Measurements from ENCODE around the gene RPIA. TPM values are rescaled to one million over a fixed set of nuclear protein-coding genes. Genes with fewer than 3 reads are reported as not detected.

RPIA gene
- total and polyA plus RNA-seq, 3 experiments from 2014 or later, result 49.5 to 70.2 (median 69.0) TPM

- CTCF ChIA-PET, result interaction anchor here (1.3 to 4.1 kb wide), 2 partner anchors 12 to 33 kb away, joined by 3 to 19 read pairs; partner anchors contain the start of gene RPIA
- no peak overlapping the region for H3K4me3 Mint-ChIP-seq
- no peaks in the 10 kb centered on the region for H3K27me3 ChIP-seq (ENCODE audit: insufficient read depth, low read length, poor library complexity, severe bottlenecking)
- H3K4me3 ChIP-seq (ENCODE audit: low read length), result no peak overlapping the region
- no peaks in the 10 kb centered on the region for H3K9me3 ChIP-seq (ENCODE audit: low read length)
- no peaks in the 10 kb centered on the region for H3K4me1 Mint-ChIP-seq
- H3K36me3 Mint-ChIP-seq, result no peaks in the 10 kb centered on the region
- POLR2A ChIA-PET, result no interaction called here
- DNase-seq, result no peak
- H3K27ac ChIP-seq (ENCODE audit: low read depth, low read length), result peak overlapping the region; percentile 40
- no peak overlapping the region for H3K27ac Mint-ChIP-seq
- H3K36me3 ChIP-seq (ENCODE audit: insufficient read depth, low read length), result no peaks in the 10 kb centered on the region
- H3K9me3 Mint-ChIP-seq, result no peaks in the 10 kb centered on the region
- H3K27me3 Mint-ChIP-seq, result peaks cover 0 to 2% of the 10 kb centered on the region in 2 donors
- no peaks in the 10 kb centered on the region for H3K4me1 ChIP-seq (ENCODE audit: insufficient read depth, low read length)
Observed at GRCh38 chr2:88658881-88659537, 32.5 kb upstream of the RPIA start.

GRCh38 chr2:88659538-88659915 lies 31.9 kb upstream of the RPIA start:
- POLR2A ChIA-PET, result no interaction called here
- Histone ChIP-seq H3K27ac (ENCODE audit: low read depth, low read length) (peak overlapping the region; percentile 40), H3K4me1 (ENCODE audit: insufficient read depth, low read length) (no peaks in the 10 kb centered on the region), H3K27me3 (ENCODE audit: insufficient read depth, low read length, poor library complexity, severe bottlenecking) (no peaks in the 10 kb centered on the region), H3K4me3 (ENCODE audit: low read length) (no peak overlapping the region), H3K36me3 (ENCODE audit: insufficient read depth, low read length) (no peaks in the 10 kb centered on the region), H3K9me3 (ENCODE audit: low read length) (no peaks in the 10 kb centered on the region)
- Mint-ChIP-seq H3K9me3 (no peaks in the 10 kb centered on the region), H3K4me3 (no peak overlapping the region), H3K27ac (no peak overlapping the region), H3K27me3 (peaks cover 0 to 2% of the 10 kb centered on the region in 2 donors), H3K4me1 (no peaks in the 10 kb centered on the region), H3K36me3 (no peaks in the 10 kb centered on the region)
- no peak for DNase-seq
- CTCF ChIA-PET, result interaction anchor here (4.1 kb wide), 1 partner anchor 11 kb away, joined by 19 read pairs; no protein-coding TSS in a partner anchor

DNA sequence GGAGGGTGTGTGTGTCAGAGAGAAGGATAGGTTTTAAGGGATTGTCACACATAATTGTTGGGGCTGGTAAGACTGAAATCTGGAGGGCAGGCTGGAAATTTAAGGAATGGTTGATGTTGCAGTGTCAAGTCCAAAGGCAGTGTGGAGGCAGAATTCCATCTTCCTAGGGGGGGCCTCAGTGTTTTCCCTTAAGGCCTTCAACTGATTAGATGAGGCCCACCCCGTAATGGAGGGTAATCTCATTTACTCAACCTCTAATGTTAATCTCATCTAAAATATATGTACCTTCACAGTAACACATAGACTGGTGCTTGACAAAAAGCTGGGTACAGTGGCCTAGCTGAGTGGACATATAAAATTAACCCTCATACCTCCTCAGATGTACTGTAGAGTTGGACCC lies 30.9 kb upstream of the RPIA start:
- Mint-ChIP-seq H3K4me1 (no peaks in the 10 kb centered on the region), H3K4me3 (no peak overlapping the region), H3K27me3 (peaks cover 0 to 2% of the 10 kb centered on the region in 2 donors), H3K27ac (peak overlapping the region in 2 of 8 donors; percentile 2 to 21), H3K36me3 (no peaks in the 10 kb centered on the region), H3K9me3 (no peaks in the 10 kb centered on the region)
- no peaks in the 10 kb centered on the region for H3K36me3 ChIP-seq (ENCODE audit: insufficient read depth, low read length)
- ChIA-PET CTCF (no interaction called here), POLR2A (no interaction called here)
- H3K4me3 ChIP-seq (ENCODE audit: low read length), result no peak overlapping the region
- H3K4me1 ChIP-seq (ENCODE audit: insufficient read depth, low read length), result no peaks in the 10 kb centered on the region
- H3K9me3 ChIP-seq (ENCODE audit: low read length), result no peaks in the 10 kb centered on the region
- no peak for DNase-seq
- H3K27me3 ChIP-seq (ENCODE audit: insufficient read depth, low read length, poor library complexity, severe bottlenecking), result no peaks in the 10 kb centered on the region
- H3K27ac ChIP-seq (ENCODE audit: low read depth, low read length), result no peak overlapping the region

DNA sequence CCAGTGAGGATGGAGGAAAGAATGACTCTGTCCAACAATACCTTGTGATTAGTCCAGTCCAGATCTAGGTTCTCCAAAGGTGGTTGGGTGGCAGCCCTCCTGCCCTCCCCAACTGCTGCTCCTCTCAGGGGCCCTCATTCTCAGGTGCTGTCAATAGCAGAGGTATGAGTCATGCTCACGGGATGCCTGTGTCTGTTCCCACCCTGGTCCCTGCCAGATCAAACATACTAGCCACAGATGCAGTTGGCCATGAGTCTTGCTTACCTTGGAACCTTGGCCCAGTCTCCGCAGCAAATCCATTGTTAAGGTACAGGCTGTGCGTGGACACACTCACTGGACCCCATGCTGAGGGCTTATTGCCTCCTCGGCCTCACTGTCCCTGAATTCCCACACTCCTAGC lies 24.9 kb upstream of the RPIA start:
- Histone ChIP-seq H3K9me3 (ENCODE audit: low read length) (no peaks in the 10 kb centered on the region), H3K27me3 (ENCODE audit: insufficient read depth, low read length, poor library complexity, severe bottlenecking) (no peaks in the 10 kb centered on the region), H3K36me3 (ENCODE audit: insufficient read depth, low read length) (no peaks in the 10 kb centered on the region), H3K27ac (ENCODE audit: low read depth, low read length) (no peak overlapping the region), H3K4me3 (ENCODE audit: low read length) (no peak overlapping the region), H3K4me1 (ENCODE audit: insufficient read depth, low read length) (no peaks in the 10 kb centered on the region)
- H3K27ac Mint-ChIP-seq, result peak overlapping the region in 1 of 8 donors; percentile 24
- no peaks in the 10 kb centered on the region for H3K4me1 Mint-ChIP-seq
- ChIA-PET POLR2A (no interaction called here), CTCF (interaction anchor here (1.8 kb wide), 1 partner anchor 15 kb away, joined by 3 read pairs; no protein-coding TSS in a partner anchor)
- no peaks in the 10 kb centered on the region for H3K9me3 Mint-ChIP-seq
- H3K36me3 Mint-ChIP-seq, result no peaks in the 10 kb centered on the region
- peaks cover 0 to 3% of the 10 kb centered on the region in 2 donors for H3K27me3 Mint-ChIP-seq
- no peak overlapping the region for H3K4me3 Mint-ChIP-seq
- no peak for DNase-seq

DNA sequence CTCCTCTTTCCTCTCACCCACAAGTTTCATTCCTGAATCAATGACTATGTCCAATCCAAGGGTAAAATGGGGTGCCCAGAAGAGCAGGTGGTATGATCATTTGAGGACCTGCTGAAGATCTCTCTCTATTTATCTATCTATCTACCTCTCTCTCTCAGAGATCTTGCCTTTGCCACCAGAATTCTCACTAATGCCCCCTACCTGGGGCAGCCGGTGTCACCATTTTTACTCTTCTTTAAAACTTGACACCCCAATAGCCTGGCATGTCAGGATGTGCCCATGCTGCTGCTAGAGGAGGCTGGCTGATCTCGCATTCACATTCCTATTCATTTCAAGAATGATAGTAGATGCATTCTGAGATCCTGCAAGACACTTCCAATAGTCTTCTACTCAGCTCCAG lies 24.3 kb upstream of the RPIA start:
- no peak overlapping the region for H3K27ac ChIP-seq (ENCODE audit: low read depth, low read length)
- Mint-ChIP-seq H3K4me3 (no peak overlapping the region), H3K36me3 (no peaks in the 10 kb centered on the region), H3K27ac (no peak overlapping the region), H3K4me1 (no peaks in the 10 kb centered on the region), H3K27me3 (peaks cover 3 to 7% of the 10 kb centered on the region in 2 donors), H3K9me3 (no peaks in the 10 kb centered on the region)
- no peak for DNase-seq
- POLR2A ChIA-PET, result no interaction called here
- H3K9me3 ChIP-seq (ENCODE audit: low read length), result no peaks in the 10 kb centered on the region
- H3K36me3 ChIP-seq (ENCODE audit: insufficient read depth, low read length), result no peaks in the 10 kb centered on the region
- no peaks in the 10 kb centered on the region for H3K27me3 ChIP-seq (ENCODE audit: insufficient read depth, low read length, poor library complexity, severe bottlenecking)
- CTCF ChIA-PET, result interaction anchor here (8.1 kb wide), 1 partner anchor 74 kb away, joined by 74 read pairs; no protein-coding TSS in a partner anchor
- H3K4me3 ChIP-seq (ENCODE audit: low read length), result no peak overlapping the region
- no peaks in the 10 kb centered on the region for H3K4me1 ChIP-seq (ENCODE audit: insufficient read depth, low read length)

GRCh38 chr2:88668862-88669261 lies 22.6 kb upstream of the RPIA start:
- Mint-ChIP-seq H3K27ac (peak overlapping the region in 2 of 8 donors; percentile 26 to 33), H3K4me1 (no peaks in the 10 kb centered on the region), H3K4me3 (no peak overlapping the region), H3K9me3 (no peaks in the 10 kb centered on the region), H3K36me3 (no peaks in the 10 kb centered on the region), H3K27me3 (peaks cover 3 to 6% of the 10 kb centered on the region in 2 donors)
- CTCF ChIA-PET, result interaction anchor here (1.0 to 8.1 kb wide), 7 partner anchors 11 to 80 kb away, joined by 3 to 74 read pairs (median 5); no protein-coding TSS in a partner anchor
- Histone ChIP-seq H3K4me1 (ENCODE audit: insufficient read depth, low read length) (no peaks in the 10 kb centered on the region), H3K36me3 (ENCODE audit: insufficient read depth, low read length) (no peaks in the 10 kb centered on the region), H3K27me3 (ENCODE audit: insufficient read depth, low read length, poor library complexity, severe bottlenecking) (no peaks in the 10 kb centered on the region), H3K4me3 (ENCODE audit: low read length) (no peak overlapping the region), H3K27ac (ENCODE audit: low read depth, low read length) (no peak overlapping the region), H3K9me3 (ENCODE audit: low read length) (no peaks in the 10 kb centered on the region)
- no peak for DNase-seq
- POLR2A ChIA-PET, result no interaction called here

DNA sequence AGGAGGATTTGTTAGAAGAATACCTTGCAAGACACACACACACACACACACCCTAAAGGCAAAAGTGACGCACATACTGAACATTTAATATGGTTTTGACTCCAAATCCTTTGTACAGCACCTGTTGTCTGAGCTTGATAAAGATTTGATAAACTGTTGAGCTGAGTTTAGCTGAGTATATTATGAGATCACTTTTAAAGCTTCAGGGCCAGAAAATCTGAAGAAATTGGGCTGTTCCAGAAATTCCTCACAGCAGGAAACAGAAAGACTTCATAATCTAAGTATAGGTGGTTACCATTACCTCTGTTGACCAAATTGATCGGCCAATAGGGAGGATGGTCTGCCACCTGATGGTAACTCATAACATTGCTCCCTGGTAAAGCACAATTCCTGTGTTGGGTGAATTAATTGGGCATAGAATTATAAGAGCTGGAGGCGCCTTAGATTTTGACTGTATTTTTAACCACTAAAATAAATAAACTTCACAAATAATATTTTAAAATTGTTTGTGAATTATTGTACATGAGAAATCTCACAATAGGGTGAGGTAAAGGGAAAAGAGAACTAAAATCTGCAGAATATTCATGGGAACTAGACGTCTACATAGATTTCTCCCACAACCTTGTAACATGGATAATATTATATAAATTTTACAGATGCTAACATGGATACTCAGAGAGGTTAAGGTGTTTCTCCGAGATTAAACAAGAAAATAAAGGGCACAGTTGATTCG lies 21.8 kb upstream of the RPIA start:
- Mint-ChIP-seq H3K9me3 (no peaks in the 10 kb centered on the region), H3K36me3 (no peaks in the 10 kb centered on the region), H3K4me3 (no peak overlapping the region), H3K4me1 (no peaks in the 10 kb centered on the region), H3K27me3 (peaks cover 3 to 5% of the 10 kb centered on the region in 2 donors), H3K27ac (no peak overlapping the region)
- no peak overlapping the region for H3K27ac ChIP-seq (ENCODE audit: low read depth, low read length)
- no peaks in the 10 kb centered on the region for H3K9me3 ChIP-seq (ENCODE audit: low read length)
- H3K4me3 ChIP-seq (ENCODE audit: low read length), result no peak overlapping the region
- H3K27me3 ChIP-seq (ENCODE audit: insufficient read depth, low read length, poor library complexity, severe bottlenecking), result no peaks in the 10 kb centered on the region
- ChIA-PET POLR2A (no interaction called here), CTCF (interaction anchor here (0.8 to 8.1 kb wide), 9 partner anchors 10 to 80 kb away, joined by 3 to 74 read pairs (median 4); partner anchors contain the start of gene RPIA)
- H3K4me1 ChIP-seq (ENCODE audit: insufficient read depth, low read length), result no peaks in the 10 kb centered on the region
- H3K36me3 ChIP-seq (ENCODE audit: insufficient read depth, low read length), result no peaks in the 10 kb centered on the region
- DNase-seq, result peak in 4 of 5 donors; percentile 6 to 50 (median 9)

- H3K9me3 Mint-ChIP-seq, result no peaks in the 10 kb centered on the region
- no peak overlapping the region for H3K4me3 ChIP-seq (ENCODE audit: low read length)
- H3K27me3 Mint-ChIP-seq, result peaks cover 3 to 5% of the 10 kb centered on the region in 2 donors
- ChIA-PET POLR2A (interaction anchor here (0.6 kb wide), 1 partner anchor 45 kb away, joined by 3 read pairs; no protein-coding TSS in a partner anchor), CTCF (interaction anchor here (0.7 to 8.1 kb wide), 15 partner anchors 13 to 612 kb away, joined by 3 to 74 read pairs (median 3); partner anchors contain the start of gene EIF2AK3)
- H3K9me3 ChIP-seq (ENCODE audit: low read length), result no peaks in the 10 kb centered on the region
- H3K4me3 Mint-ChIP-seq, result no peak overlapping the region
- H3K27me3 ChIP-seq (ENCODE audit: insufficient read depth, low read length, poor library complexity, severe bottlenecking), result no peaks in the 10 kb centered on the region
- H3K4me1 Mint-ChIP-seq, result no peaks in the 10 kb centered on the region
- peak overlapping the region in 1 of 8 donors; percentile 17 for H3K27ac Mint-ChIP-seq
- H3K27ac ChIP-seq (ENCODE audit: low read depth, low read length), result no peak overlapping the region
- H3K36me3 ChIP-seq (ENCODE audit: insufficient read depth, low read length), result no peaks in the 10 kb centered on the region
- DNase-seq, result peak in 2 of 5 donors; percentile 35 to 43
- H3K4me1 ChIP-seq (ENCODE audit: insufficient read depth, low read length), result no peaks in the 10 kb centered on the region
- H3K36me3 Mint-ChIP-seq, result no peaks in the 10 kb centered on the region
Observed at GRCh38 chr2:88671786-88672427, 19.6 kb upstream of the RPIA start.

Measured in CD8-positive, alpha-beta memory T cell (primary cell).